ENCODE data around the gene OR10G3.

- TF ChIP-seq MXI1 (IDR thresholded peaks at IDR 0.05; ENCODE audit: borderline replicate concordance, low read depth, low read length) (no peak), RAD21 (IDR thresholded peaks at IDR 0.05; ENCODE audit: low read length) (no peak), CTCF (conservative IDR thresholded peaks at IDR 0.05; ENCODE audit: low read depth, low read length) (no peak), MAZ (IDR thresholded peaks at IDR 0.05; ENCODE audit: borderline replicate concordance, low read depth, low read length) (no peak)
Observed at GRCh38 chr14:21589317-21589716, 9.4 kb upstream of the OR10G3 start.
